Measurements from ENCODE around the gene FAM83F.
"Not testable (repeated sequence)": the region's sequence is repeated elsewhere in the genome, so short reads cannot be mapped to it uniquely, and the experiment has no call there.

The FAM83F gene

GRCh38 chr22:39966470-39966869 lies 28.3 kb upstream of the FAM83F start:
- no peak for DNase-seq

GRCh38 chr22:39967103-39967829 lies 27.5 kb upstream of the FAM83F start:
- DNase-seq = no peak

GRCh38 chr22:39967996-39968972 lies 26.5 kb upstream of the FAM83F start:
- no peak for DNase-seq

- DNase-seq = no peak
These were observed 24.0 kb upstream of the FAM83F start for GRCh38 chr22:39970742-39971141.

GRCh38 chr22:39972641-39973040 lies 22.1 kb upstream of the FAM83F start:
- no peak for DNase-seq

GRCh38 chr22:39973656-39974055 lies 21.1 kb upstream of the FAM83F start:
- no peak for DNase-seq

- no peak for DNase-seq
These were observed 20.7 kb upstream of the FAM83F start for GRCh38 chr22:39974065-39974464.

- DNase-seq = no peak
These were observed 15.7 kb upstream of the FAM83F start for GRCh38 chr22:39979048-39979447.

- DNase-seq = no peak
These were observed 15.3 kb upstream of the FAM83F start for GRCh38 chr22:39979458-39979857.

GRCh38 chr22:39980596-39980995 lies 14.2 kb upstream of the FAM83F start:
- DNase-seq = no peak

GRCh38 chr22:39983346-39983745 lies 11.4 kb upstream of the FAM83F start:
- DNase-seq = no peak

GRCh38 chr22:39984006-39984405 lies 10.7 kb upstream of the FAM83F start:
- DNase-seq = no peak

GRCh38 chr22:39984746-39985145 lies 10.0 kb upstream of the FAM83F start:
- no peak for DNase-seq

- no peak for DNase-seq
These were observed 9.2 kb upstream of the FAM83F start for GRCh38 chr22:39985383-39986035.

GRCh38 chr22:39988386-39989114 lies 6.2 kb upstream of the FAM83F start:
- DNase-seq = no peak

GRCh38 chr22:39989633-39990032 lies 5.1 kb upstream of the FAM83F start:
- DNase-seq = no peak

- DNase-seq = no peak
These were observed 4.1 kb upstream of the FAM83F start for GRCh38 chr22:39990686-39991085.

GRCh38 chr22:39991159-39991860 lies 3.4 kb upstream of the FAM83F start:
- no peak for DNase-seq

GRCh38 chr22:39992088-39992826 lies 2.5 kb upstream of the FAM83F start:
- DNase-seq = no peak

- DNase-seq = not testable (repeated sequence)
These were observed 1.9 kb upstream of the FAM83F start for GRCh38 chr22:39992894-39993293.

- no peak for DNase-seq
These were observed 651 bp upstream of the FAM83F start for GRCh38 chr22:39994041-39994565.

Measured in NCI-H187 (cell line).